GM19328 (cell line): ENCODE results near the gene KDM5B.
"Not testable (repeated sequence)": the region's sequence is repeated elsewhere in the genome, so short reads cannot be mapped to it uniquely, and the experiment has no call there.

Experiments used
- ATAC-seq: cut with Tn5 transposase; IDR thresholded peaks from one replicate; pipeline ENCODE4 v1.9.1; 2021; ENCODE audit warnings: mild to moderate bottlenecking, moderate library complexity; ENCODE audit not compliant: unreplicated experiment

The KDM5B gene

DNA sequence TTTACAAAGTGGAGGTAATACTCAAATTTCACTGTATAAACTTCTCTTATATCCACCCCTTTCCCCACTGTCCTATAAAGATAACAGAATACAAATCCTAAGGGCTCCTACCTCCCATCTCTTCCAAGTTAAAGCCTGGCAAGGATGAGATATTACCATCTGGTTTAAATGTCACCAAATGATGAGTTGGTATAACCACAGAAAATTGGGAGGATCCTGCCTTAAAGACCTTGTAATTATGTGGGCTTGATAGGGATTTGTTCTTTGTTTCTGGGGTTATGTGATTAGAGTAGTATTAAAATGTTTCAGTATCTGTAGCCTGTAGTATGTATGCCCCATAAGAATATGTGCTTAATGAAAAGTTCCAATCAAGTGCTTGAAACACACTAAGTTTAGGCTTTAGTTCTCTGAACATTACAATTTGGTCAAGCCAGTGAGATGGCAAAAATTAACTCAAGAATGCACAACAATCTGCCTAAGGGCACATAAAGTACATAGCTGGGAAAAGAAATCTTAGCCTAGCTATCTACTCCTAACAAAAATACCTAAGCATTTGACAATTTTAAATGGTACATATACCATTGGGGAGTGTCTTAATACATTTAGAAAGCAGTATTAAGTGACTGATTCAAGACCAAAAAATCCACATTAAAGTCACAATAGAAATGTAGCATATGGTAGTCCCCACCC, 14.0 kb downstream of the KDM5B start:
- ATAC-seq: no peak

DNA sequence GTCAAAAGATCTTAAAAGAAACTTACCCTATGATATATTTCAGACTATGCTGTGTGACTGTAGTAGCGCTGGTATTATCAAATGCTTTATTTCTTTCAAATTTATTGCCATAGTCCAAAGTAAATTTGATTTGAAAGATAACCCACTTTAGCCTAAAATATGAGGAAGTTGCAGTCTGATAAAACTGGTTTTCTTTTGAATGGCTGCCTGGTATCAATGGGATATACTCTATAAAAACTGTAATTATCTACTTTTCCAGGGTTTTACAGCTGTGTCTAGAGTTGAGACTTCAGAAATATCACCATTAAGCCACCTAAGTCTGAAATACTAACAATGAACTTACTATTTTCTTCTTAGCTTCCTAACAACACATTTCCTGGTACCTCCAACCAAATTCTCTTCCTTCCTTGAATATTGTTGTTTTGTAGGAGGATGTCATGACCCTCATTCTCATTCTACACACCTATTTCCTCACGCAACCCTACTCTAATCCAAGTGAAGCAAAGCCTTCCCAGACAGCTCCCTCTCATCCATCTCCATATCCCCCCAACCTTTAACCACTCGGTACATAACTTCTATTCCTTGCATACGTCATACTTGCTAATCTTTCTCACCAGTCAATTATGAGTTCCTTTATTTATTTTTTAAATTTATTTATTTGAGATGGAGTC, 17.0 kb downstream of the KDM5B start:
- ATAC-seq: no peak

DNA sequence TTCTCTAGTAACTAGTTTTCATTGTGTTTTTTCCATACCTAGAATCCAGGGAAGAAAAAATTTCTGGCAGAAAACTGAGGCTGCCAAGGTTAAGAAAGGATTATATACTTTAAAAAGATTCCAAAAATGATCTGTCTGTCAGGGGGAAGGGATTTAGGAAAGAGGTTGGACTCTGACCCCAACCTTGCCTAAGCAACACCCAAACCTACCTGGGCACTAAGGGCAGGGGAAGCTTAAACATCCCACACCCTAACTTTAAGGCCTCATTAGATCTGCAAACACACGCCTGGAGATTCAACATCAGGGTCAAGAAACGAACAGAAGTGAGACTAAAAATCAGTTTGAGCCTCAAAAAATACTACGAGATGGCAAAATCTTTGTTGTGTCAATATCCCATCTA, 19.4 kb downstream of the KDM5B start:
- no peak for ATAC-seq

DNA sequence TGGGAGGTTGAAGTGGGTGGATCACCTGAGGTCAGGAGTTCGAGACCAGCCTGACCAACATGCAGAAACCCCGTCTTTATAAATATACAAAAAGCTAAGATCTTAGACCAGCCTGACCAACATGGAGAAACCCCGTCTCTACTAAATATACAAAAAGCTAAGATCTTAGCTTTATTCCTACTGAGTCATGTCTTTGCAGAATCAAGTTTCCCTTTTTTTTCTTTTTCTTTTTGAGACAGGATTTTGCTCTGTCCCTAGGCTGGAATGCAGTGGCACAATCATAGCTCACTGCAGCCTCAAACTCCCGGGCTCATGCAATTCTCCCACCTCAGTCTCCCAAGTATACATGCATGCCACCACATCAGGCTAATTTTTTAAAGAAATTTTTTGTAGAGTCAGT, 21.4 kb downstream of the KDM5B start:
- ATAC-seq: no peak

DNA sequence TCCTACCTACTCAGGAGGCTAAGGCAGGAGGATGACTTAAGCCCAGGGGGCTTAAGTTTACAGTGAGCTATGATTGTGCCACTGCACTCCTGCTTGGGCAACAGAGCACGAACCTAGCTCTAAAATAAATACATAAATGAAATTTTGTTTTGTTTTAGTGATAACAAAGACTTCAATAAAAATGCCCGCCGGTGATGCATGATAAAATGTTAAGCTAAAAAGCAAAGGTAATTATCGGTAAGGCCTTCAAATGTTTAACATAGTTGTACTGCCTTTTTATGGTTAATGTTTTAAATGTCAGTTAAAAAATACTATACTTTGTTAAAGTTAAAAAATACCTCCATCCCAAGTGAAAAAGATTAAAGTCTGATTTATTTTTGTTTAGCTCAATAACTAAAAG, 27.0 kb downstream of the KDM5B start:
- ATAC-seq: no peak

DNA sequence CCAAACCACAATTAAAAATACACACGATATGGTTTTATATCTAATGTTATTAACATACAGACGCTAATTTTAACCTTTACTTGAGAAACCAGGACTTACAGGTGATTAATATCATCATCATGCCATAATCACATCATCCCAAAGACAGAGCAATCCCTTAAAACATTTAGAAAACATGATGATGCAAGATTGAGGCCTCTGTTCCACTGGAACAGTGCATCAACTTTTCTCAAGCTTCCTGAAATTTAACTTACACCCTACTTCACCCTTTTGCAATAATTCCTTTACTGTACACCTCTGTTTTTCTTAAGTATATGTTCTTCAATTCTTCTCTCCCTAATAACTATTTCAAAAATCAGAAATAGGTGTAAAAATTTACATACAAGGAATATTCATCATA, 38.1 kb downstream of the KDM5B start:
- no peak for ATAC-seq

DNA sequence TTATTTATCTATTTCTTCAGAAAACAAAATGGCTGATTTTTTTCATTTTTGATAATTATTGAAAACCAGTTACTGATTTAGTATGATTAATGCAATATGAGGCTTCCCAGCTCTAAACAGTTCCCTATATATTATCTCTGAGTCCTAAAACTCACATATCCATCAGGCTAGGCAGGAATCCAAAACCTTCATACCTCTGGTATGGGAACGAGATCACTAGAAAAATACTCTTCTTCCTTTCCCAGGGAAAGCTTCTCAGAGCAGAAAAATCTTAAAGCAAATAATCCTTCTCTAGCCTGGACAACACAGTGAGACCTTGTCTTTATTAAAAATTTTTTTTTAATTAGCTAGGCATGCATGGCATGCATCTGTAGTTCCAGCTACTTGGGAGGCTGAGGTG, 42.5 kb downstream of the KDM5B start:
- ATAC-seq: no peak

DNA sequence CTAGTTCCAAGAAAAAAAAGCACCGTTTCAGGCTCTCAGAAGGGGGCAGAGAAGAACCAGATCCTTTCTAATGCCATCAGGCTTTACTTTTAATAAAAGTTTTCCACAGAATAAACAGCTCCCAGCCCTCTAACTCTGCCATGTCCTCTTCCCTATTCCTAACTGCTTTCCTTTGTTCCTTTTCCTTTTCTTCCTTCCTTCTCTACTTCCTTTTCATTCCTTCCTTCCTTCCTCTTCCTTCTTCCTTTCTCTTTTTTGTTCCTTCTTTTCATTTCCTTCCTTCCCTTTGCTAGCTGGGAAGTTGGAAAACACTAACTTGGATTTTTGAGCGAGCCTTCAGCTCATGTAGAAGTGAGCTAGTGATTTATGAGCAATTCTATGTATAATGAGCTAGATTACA, 46.2 kb downstream of the KDM5B start:
- no peak for ATAC-seq

DNA sequence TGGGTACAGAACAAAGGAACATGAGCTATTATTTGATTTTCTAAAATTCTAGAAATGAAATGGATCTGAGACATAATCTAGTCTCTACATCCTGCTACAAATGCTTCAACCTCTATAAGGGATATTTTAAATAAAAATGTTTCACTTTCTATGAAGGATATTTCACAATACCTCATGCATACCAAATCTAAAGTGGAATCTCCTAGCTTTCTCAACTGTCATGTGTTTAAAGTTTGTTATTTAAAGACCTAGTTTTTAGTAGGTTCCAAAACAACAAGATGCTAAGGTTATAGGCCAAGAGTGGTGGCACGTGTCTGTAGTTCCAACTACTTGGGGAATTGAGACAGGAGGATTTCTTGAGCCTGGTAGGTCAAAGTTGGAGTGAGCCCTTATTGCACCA, 47.6 kb downstream of the KDM5B start:
- ATAC-seq: no peak

DNA sequence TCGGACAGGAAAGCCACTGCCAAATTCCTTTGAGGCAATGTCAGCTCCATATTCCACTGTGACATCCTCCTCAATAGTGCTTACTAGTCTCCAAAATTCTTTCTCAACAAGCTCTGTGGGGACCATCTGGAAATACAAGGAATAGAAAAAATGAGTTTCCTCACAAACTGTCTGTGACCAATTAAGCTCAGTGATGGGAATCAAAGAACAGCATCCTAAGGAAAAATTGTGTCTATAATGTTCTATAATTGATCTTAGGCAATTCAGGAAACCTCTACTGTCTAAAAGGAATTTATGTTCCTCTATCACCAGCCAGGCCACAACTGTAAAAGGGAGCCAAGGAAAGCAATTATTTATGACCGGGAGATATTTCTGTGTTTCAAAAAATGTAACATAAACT, 51.8 kb downstream of the KDM5B start:
- ATAC-seq: no peak

DNA sequence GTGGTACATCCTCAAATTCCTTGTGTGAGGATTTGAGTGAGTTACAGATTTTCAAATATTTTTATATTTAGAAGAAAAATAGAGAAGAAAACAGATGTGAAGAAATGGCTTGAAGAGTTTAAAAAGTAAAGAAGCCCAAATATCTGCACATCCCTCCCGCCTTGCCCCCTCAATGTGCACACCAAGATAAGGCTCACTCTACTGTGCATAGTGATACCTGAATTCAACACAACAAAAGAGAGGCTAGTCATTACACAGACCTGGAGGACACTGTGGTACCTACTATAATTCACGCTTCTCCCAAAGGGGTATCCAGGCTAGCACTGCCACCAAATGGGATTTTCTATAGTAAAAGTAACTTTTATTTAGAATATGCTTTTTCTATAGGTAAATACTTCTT, 53.9 kb downstream of the KDM5B start:
- ATAC-seq: no peak

DNA sequence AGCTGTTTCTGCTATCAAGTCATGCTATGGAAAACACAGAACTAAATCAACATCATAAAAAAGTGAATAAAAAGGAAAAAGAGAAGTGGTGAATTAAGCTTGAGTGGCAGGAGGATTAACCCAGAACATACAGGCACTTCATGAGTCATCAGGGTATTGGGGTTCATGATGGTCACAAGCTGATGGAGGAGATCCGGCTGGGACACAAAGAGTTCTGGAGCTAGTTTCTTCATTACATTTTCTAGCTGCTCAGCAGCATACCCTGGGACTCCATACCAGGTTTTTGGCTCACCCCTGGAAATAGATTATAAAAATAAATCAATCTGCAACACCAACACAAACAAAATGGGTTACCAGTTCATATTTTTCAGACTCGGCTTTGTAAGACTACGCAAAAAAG, 55.4 kb downstream of the KDM5B start:
- ATAC-seq: no peak

DNA sequence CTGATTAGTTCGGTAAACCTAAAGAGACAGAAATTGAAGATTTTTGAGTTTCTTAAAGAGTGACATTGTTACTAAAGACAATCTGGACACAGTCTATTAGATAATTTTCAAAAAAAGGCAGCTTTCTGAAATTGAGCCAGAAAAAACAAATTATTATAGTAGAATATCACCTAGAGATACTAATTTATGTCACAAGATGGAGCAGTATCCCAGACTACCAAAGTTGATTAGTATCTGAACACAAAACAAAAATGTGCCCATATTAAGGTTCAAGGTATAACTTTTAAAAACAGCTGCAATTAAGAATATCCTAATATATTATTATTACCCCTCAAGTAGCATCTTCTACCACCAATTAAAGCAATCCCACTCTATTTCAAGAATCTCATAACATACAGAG, 57.5 kb downstream of the KDM5B start:
- ATAC-seq: no peak

DNA sequence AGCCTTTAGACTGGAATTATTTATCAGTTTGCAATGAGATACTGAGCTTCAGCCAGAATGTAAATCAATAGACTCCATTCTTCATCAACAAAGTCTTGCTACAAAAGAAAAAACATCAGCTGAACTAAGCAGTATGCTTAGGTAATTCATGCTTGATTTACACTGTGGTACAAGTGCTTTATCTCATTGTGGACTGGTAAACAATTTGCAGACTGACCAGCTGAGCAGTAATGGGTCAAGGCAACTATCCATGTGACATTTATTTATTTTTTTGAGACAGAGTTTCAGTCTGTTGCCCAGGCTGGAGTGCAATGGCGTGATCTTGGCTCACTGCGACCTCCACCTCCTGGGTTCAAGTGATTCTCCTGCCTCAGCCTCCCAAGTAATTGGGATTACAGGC, 58.2 kb downstream of the KDM5B start:
- ATAC-seq: no peak

DNA sequence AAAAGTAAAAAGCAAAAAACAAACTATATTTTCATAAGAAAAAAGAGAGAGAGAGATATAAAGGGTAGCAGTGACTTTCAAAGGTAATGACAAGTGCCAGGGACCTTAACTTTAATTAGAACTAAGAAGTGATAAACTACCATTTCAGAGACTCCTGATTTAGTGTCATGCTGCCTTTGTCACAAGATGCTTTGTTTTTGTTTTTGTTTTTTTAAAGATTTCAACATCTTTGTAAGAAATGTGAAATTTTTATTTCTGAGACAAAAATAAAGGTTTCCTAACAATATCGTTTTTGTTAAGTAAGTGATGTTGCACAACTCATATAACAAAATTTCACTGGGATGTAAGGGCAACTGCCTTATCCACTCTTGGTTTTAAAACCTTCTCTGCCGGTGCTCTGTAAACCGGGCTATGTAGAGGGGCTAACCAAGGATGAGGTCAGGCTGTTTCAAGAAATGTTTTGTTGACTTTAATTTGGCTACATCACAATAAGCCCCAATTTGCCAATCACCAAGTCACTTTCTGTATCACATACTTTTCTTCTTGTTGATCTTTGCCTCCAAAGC, 62.8 kb downstream of the KDM5B start:
- ATAC-seq: no peak

DNA sequence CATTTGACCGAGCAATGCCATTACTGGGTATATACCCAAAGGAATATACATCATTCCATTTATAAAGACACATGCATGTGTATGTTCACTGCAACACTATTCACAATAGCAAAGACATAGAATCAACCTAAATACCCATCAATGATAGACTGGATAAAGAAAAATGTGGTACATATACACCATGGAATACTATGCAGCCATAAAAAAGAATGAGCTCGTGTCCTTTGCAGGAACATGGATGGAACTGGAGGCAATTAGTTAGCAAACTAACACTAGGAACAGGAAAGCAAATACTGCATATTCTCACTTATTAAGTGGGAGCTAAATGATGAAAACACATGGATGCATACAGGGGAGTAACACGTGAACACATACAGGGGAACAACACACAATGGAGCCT, 63.5 kb downstream of the KDM5B start:
- not testable (repeated sequence) for ATAC-seq

DNA sequence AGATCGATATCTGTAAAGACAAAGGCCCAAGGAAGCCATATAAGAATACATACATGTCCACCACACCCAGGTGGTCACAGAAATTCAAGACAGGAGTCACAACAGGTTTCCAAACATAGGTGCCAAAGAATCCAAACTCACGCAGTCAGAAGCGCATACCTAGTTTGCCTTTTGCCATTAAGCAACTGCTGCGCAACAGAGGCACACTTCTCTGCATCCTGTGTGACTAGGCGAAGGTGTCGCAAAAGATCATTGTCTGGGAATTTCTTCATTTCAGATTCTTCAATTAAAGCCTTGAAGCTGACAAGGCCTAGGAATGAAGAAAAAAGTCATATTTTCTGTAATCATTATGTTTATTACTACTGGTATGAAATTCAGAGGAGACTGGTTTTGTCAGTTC, 65.7 kb downstream of the KDM5B start:
- no peak for ATAC-seq

DNA sequence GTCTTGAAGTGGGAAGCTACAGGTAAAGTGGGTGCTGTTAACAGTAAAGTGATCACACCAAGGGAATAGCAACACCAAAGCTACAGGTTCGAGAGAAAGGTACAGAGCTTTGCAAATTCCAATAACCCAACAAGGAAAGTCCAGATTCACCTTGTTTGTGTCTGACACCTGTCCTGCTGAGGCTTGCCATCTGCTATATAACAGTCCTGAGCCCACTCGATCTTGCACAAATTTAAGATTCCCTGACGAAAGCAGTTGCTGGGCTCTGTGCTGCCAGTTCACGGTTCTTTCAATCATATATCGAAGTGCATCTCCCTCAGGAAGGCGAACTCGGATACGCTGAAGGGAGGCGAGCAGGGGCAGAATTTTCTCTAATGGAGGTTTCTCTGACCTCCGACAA, 75.0 kb downstream of the KDM5B start:
- no peak for ATAC-seq

DNA sequence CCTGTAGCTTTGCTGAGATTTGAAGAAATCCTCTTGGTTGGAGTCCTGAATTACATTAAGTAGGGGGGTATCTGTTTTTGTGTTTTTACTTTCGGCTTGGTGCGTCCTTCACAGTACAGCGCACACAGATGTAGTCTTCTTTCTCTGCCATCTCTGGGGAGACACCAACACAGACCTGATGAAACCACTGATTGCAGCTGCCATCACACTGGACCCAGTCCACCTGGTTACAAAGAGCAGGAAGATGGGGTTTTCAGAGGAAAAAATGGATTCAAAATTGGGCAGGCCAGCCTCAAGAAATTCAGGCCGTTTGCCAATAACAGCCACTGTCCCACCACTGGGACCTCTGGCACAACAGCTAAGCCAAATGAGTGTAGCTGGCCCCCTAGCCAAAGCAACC, 79.3 kb downstream of the KDM5B start:
- no peak for ATAC-seq

DNA sequence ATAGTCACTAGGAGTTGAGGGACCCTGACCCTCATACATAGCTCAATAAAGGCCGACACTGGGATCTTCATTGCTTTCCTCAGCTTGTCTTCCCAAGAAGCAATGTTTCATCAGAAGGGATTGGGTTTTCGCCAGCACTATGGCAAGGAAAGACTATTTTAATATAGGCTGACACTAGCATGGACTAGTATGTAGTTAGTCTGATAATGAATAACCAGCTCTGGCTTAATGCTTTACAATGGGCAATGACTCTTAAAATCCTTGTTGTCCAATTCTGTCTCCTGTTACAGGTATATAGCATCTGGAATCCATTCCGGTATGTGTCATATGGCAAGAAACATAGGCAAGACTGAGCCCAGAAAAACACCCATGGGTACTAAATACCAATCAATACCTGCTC, 82.7 kb downstream of the KDM5B start:
- ATAC-seq: no peak

DNA sequence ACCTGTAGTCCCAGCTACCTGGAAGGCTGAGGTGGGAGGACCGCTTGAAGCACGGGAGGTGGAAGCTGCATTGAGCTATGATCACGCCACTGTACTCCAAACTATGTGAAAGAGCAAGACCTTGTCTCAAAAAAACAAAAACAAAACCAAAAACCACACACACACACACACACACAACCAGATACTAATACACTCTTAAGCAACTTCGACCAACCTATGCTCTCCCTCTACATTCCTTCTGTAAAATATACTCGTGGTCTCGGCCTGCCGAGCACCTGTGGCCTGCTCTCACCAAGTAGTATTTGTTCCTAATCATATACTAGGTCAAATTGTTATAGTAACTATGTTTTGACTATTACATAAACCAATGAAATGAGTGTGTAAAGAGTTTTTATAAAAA, 84.5 kb downstream of the KDM5B start:
- no peak for ATAC-seq

DNA sequence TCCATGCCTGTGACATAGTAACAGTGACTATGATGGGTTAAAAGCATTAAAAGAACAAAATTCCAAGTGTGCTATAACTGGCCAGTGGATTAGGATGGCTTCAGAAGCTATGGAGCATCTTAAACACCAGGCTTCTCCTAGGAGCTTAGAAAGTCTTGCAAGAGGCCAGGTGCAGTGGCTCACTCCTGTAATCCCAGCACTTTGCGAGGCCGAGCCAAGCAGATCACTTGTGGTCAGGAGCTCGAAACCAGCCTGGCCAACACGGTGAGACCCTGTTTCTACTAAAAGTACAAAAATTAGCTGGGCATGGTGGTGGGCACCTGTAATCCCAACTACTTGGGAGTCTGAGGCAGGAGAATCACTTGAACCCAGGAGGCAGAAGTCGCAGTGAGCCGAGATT, 85.2 kb downstream of the KDM5B start:
- ATAC-seq: not testable (repeated sequence)

DNA sequence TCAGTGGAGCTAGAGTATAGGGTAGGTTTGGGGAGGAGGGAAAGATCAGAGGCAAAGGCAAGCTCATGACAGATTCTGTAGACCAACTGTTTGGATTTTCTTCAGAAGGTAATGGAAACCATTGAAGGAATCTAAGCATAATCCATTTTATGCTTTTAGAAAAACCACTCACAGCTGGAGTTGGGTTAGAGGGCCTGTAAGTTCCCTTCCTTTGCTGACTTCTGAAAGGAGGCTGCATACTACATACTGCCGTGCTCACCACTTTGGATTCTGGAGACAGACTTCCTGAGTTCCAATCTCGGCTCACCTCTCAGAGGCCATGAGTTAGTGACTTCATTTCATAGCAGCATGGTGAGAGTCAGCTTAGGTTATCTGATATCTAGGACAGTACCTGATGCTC, 91.6 kb downstream of the KDM5B start:
- ATAC-seq: no peak
